K562 (cell line): ENCODE measurements around the gene PCDHB14. TPM values are rescaled to one million over a fixed set of nuclear protein-coding genes. Genes with fewer than 3 reads are reported as not detected.

Experiments
- ATAC-seq: fragments of 200-7000 bp; cut with Tn5 transposase; 3 replicates; pipeline ENCODE4 v1.9.1; 2020; ENCODE audit warnings: moderate library complexity
- BruUV-seq: library from RNA; stranded (reverse); fragments of 400-500 nt; replicated peaks from 2 replicates; lab custom pipeline; 2021; lab: Mats Ljungman, UMichigan
- CTCF ChIA-PET: fragments of 300-600 bp; formaldehyde crosslinking; extraction: SDS; loops from one replicate; lab custom pipeline; 2021; ENCODE audit warnings: low intra/inter-chr PET ratio; lab: Yijun Ruan, JAX
- POLR2A ChIA-PET: fragments of 300-600, 350-650 bp; sonication (Branson Sonifier 250); formaldehyde crosslinking; extraction: SDS; loops from one replicate; lab custom pipeline; 2021; ENCODE audit warnings: antibody characterized with exemption, inconsistent platforms; lab: Yijun Ruan, JAX
- DNase-seq, 4 experiments: peaks; one replicate each; pipeline versions ENCODE4 v3.0.0 to v3.0.0-alpha.2; 2011 to 2018; ENCODE audit warnings: low spot score in 3 of 4, mixed read lengths in 3 of 4; ENCODE audit errors: extremely low read depth in 1 of 4
- FAIRE-seq: peaks from 2 replicates; lab custom pipeline; 2011; peaks lifted over from hg19 to GRCh38; lab: Jason Lieb, UNC
- H2AFZ ChIP-seq: 2 replicates; pipeline ENCODE4 v1.6.0; 2011; ENCODE audit warnings: low read depth, low read length, control low read depth, inconsistent platforms
- H3K27ac ChIP-seq: fragments of 200-600 bp; 3 replicates; pipeline ENCODE4 v1.8.0; 2011; ENCODE audit warnings: low read depth, mild to moderate bottlenecking, control low read depth, inconsistent platforms, low read length, moderate library complexity, mixed read lengths; ENCODE audit errors: extremely low read depth
- H3K27me3 ChIP-seq, 2 experiments: fragments of 300-600 bp in 1 of 2; 2 replicates in 1 of 2; 3 replicates in 1 of 2; pipeline versions ENCODE4 v1.6.0 to v1.8.0; 2011; ENCODE audit warnings: inconsistent platforms in 2 of 2, low read length in 2 of 2, mild to moderate bottlenecking in 1 of 2, mixed read lengths in 1 of 2, moderate library complexity in 1 of 2; ENCODE audit not compliant: control insufficient read depth in 2 of 2, insufficient read depth in 2 of 2
- H3K36me3 ChIP-seq: fragments of 300-600 bp; 3 replicates; pipeline ENCODE4 v1.8.0; 2011; ENCODE audit warnings: mild to moderate bottlenecking, low read length, inconsistent platforms; ENCODE audit not compliant: control insufficient read depth, insufficient read depth
- H3K4me1 ChIP-seq, 2 experiments: fragments of 200-600 bp in 1 of 2; replicated peaks in 1 of 2; 2 replicates in 1 of 2; 3 replicates in 1 of 2; pipeline versions ENCODE4 v1.5.1 to v1.8.0; 2011; ENCODE audit warnings: inconsistent platforms in 2 of 2, low read length in 2 of 2, mild to moderate bottlenecking in 1 of 2, mixed read lengths in 1 of 2, moderate library complexity in 1 of 2; ENCODE audit not compliant: control insufficient read depth in 2 of 2, insufficient read depth in 2 of 2
- H3K4me2 ChIP-seq: 2 replicates; pipeline ENCODE4 v1.6.1; 2011; ENCODE audit warnings: low read length, control low read depth, inconsistent platforms, mixed read lengths; ENCODE audit not compliant: insufficient read depth
- H3K4me3 ChIP-seq: fragments of 200-600 bp; sonication (generic), shearing (Covaris generic); 2 replicates; pipeline ENCODE4 v1.5.1; 2016; ENCODE audit warnings: control low read depth, inconsistent platforms
- H3K79me2 ChIP-seq: fragments of 200-600 bp; 3 replicates; pipeline ENCODE4 v1.8.0; 2011; ENCODE audit warnings: low read length, inconsistent platforms; ENCODE audit not compliant: control insufficient read depth, insufficient read depth
- H3K9ac ChIP-seq, 2 experiments: 2 replicates each; pipeline versions ENCODE4 v1.6.0 to v1.6.1; 2011; ENCODE audit warnings: low read depth in 2 of 2, low read length in 2 of 2, control low read depth in 1 of 2, inconsistent platforms in 1 of 2, mild to moderate bottlenecking in 1 of 2, mixed read lengths in 1 of 2; ENCODE audit not compliant: insufficient read depth in 1 of 2
- H3K9me1 ChIP-seq: one replicate; pipeline ENCODE4 v1.6.0; 2011; ENCODE audit warnings: inconsistent platforms, mild to moderate bottlenecking, low read length, moderate library complexity; ENCODE audit not compliant: control insufficient read depth, insufficient read depth
- H3K9me3 ChIP-seq: replicated peaks from 2 replicates; pipeline ENCODE4 v1.5.1; 2011; ENCODE audit warnings: low read depth, low read length, inconsistent platforms; ENCODE audit not compliant: control insufficient read depth, insufficient read depth
- H4K20me1 ChIP-seq: replicated peaks from 2 replicates; pipeline ENCODE4 v1.6.1; 2011; ENCODE audit warnings: low read length, inconsistent platforms, mixed read lengths; ENCODE audit not compliant: control insufficient read depth, insufficient read depth
- BRD4 ChIP-seq: fragments of 200-600 bp; sonication (generic); IDR thresholded peaks from 2 replicates; pipeline ENCODE4 v1.6.1; 2017; ENCODE audit warnings: inconsistent platforms
- CBX5 ChIP-seq: IDR thresholded peaks from 2 replicates; pipeline ENCODE4 v1.6.1; 2014; ENCODE audit warnings: low read depth, borderline replicate concordance
- CHAMP1 ChIP-seq: fragments of 450-650 bp; IDR thresholded peaks from 2 replicates; pipeline ENCODE4 v1.6.1; 2016; ENCODE audit warnings: mild to moderate bottlenecking
- ELK1 ChIP-seq: sonication (generic); formaldehyde crosslinking; IDR thresholded peaks from 2 replicates; pipeline ENCODE4 v1.8.1; 2022; ENCODE audit warnings: missing genetic modification reagents
- EWSR1 ChIP-seq: fragments of 450-650 bp; IDR thresholded peaks from 2 replicates; pipeline ENCODE4 v1.6.1; 2018; ENCODE audit warnings: borderline replicate concordance, mild to moderate bottlenecking, low read depth, moderate library complexity; ENCODE audit not compliant: partially characterized antibody
- FOXK2 ChIP-seq, 2 experiments: fragments of 450-650 bp; IDR thresholded peaks in 1 of 2; conservative IDR thresholded peaks in 1 of 2; 2 replicates each; pipeline ENCODE4 v1.6.1; 2016; ENCODE audit warnings: low read depth in 2 of 2, mild to moderate bottlenecking in 1 of 2
- IFI16 ChIP-seq: fragments of 250-450 bp; sonication (Bioruptor Pico); IDR thresholded peaks from 2 replicates; pipeline ENCODE4 v2.1.2; 2022; ENCODE audit warnings: mild to moderate bottlenecking, inconsistent platforms
- KAT2B ChIP-seq: IDR thresholded peaks from one replicate; pipeline ENCODE4 v1.6.1; 2012; ENCODE audit warnings: low read depth, mild to moderate bottlenecking, control low read depth, inconsistent platforms, low read length, moderate library complexity
- NFATC3 ChIP-seq: fragments of 450-650 bp; IDR thresholded peaks from 2 replicates; pipeline ENCODE4 v1.6.1; 2017; ENCODE audit warnings: mild to moderate bottlenecking
- PTRF ChIP-seq: fragments of 450-650 bp; IDR thresholded peaks from 2 replicates; pipeline ENCODE4 v1.6.1; 2016; ENCODE audit warnings: mild to moderate bottlenecking, missing genetic modification characterization, missing compliant biosample characterization
- TRIM24 ChIP-seq, 2 experiments: fragments of 450-650 bp; IDR thresholded peaks; 2 replicates each; pipeline ENCODE4 v1.6.1; 2016
- TRIM28 ChIP-seq: fragments of 450-650 bp; IDR thresholded peaks from 2 replicates; pipeline ENCODE4 v1.6.1; 2017
- XRCC3 ChIP-seq: fragments of 450-650 bp; IDR thresholded peaks from 2 replicates; pipeline ENCODE4 v1.6.1; 2017; ENCODE audit warnings: mild to moderate bottlenecking, moderate library complexity
- ZC3H8 ChIP-seq: fragments of 450-650 bp; IDR thresholded peaks from 2 replicates; pipeline ENCODE4 v1.6.1; 2017
- ZNF274 ChIP-seq: IDR thresholded peaks from 2 replicates; pipeline ENCODE4 v1.6.1; 2011; ENCODE audit warnings: low read depth, mild to moderate bottlenecking, low read length, moderate library complexity, borderline replicate concordance
- WGBS: fragments of 100-300 bp; shearing (Covaris generic); methylation state at CpG from one replicate; pipeline ENCODE4 v1.1.6; 2016; ENCODE audit warnings: low coverage, mixed read lengths; ENCODE audit not compliant: insufficient coverage; ENCODE audit errors: missing lambda C conversion rate; 5-methylcytosine and 5-hydroxymethylcytosine counted together
- in situ Hi-C: fragments of 300-500 bp; cut with MboI; formaldehyde crosslinking; loops from 4 replicates; pipeline ENCODE4 v1.15.0; 2018; ENCODE audit warnings: inconsistent platforms, mixed read lengths
- intact Hi-C: fragments of 100-400 bp; cut with micrococcal nuclease; formaldehyde crosslinking; loops from 2 replicates; pipeline ENCODE4 v1.14.2; 2022
- polyA plus RNA-seq, 8 experiments: library from polyadenylated mRNA; depleted of rRNA in 4 of 8; stranded (reverse) in 5 of 8; unstranded in 3 of 8; fragments of >200 nt; fragmentation: Nextera tagmentation in 2 of 8; fragmentation: Illumina TruSeq in 1 of 8; extraction: Ambion mirVana in 2 of 8; extraction: Trizol in 1 of 8; gene quantifications; 2 replicates each; pipeline versions ENCODE4 v1.2.1 to v1.2.3, GENCODE V29; 2011 to 2014; ENCODE audit warnings: inconsistent platforms in 1 of 8, missing spikeins in 1 of 8
- total RNA-seq, 7 experiments: library from RNA; depleted of rRNA in 6 of 7; stranded (reverse); fragments of >200 nt in 6 of 7; fragmentation: Illumina TruSeq in 2 of 7; extraction: Trizol in 2 of 7; gene quantifications; 2 replicates each; pipeline versions ENCODE4 v1.2.1 to v1.2.3, GENCODE V29; 2011 to 2021; ENCODE audit warnings: low replicate concordance in 1 of 7

The PCDHB14 gene
- total and polyA plus RNA-seq, 9 of the 15 experiments (the other 6 are each of a cell fraction or from before 2014, with no cell fraction given), result not detected

- CTCF ChIA-PET, result no interaction called here
- 0% methylated on average over 5 of the region's 5 CpGs for WGBS
- H3K9me3 ChIP-seq, result peaks cover 13% of the 10 kb centered on the region
- ATAC-seq (no peak), FAIRE-seq (no peak), DNase-seq (no peak)
- H3K4me3 ChIP-seq, result no peak overlapping the region
- POLR2A ChIA-PET, result interaction anchor here (0.6 kb wide), 1 partner anchor 65 kb away, joined by 3 read pairs; no protein-coding TSS in a partner anchor
- H3K36me3 ChIP-seq, result no peaks in the 10 kb centered on the region
- in situ Hi-C loops, result no loop called here
- H3K9ac ChIP-seq, result no peak overlapping the region
- TF ChIP-seq PTRF (tag) (no peak), BRD4 (no peak), EWSR1 (no peak), KAT2B (no peak), CBX5 (no peak), ZC3H8 (no peak), TRIM28 (peak; percentile 93), ZNF274 (peak; percentile 98), FOXK2 (conservative IDR thresholded peaks at IDR 0.05 in 1 of 2, IDR thresholded peaks at IDR 0.05 in 1 of 2; ENCODE audit: low read depth in 2 of 2) (no peak), ELK1 (CRISPR knock-in tag) (no peak), NFATC3 (no peak), TRIM24 (IDR thresholded peaks at IDR 0.05) (0 out of 4 replicates have a peak, but pooled peaks of 1 of the 2 experiments have one; percentile 30), IFI16 (no peak), XRCC3 (0 out of 2 replicates have a peak, but pooled peaks have one; percentile 50), CHAMP1 (no peak)
- H3K9me1 ChIP-seq, result no peaks in the 10 kb centered on the region
- intact Hi-C loops, result no loop called here
- no peaks in the 10 kb centered on the region for H3K4me1 ChIP-seq
- no peaks in the 10 kb centered on the region for H3K79me2 ChIP-seq
- no peak overlapping the region for H2AFZ ChIP-seq
- H3K27me3 ChIP-seq, result no peaks in the 10 kb centered on the region
- H4K20me1 ChIP-seq, result no peaks in the 10 kb centered on the region
- no peak overlapping the region for H3K4me2 ChIP-seq
- no TSS peak for BruUV-seq
- H3K27ac ChIP-seq, result no peak overlapping the region
These were observed 37.5 kb downstream of the PCDHB14 start for GRCh38 chr5:141260458-141261237.
